Mucosa of descending colon (tissue), 3 donors: ENCODE measurements around the gene FCHSD2. TPM values are rescaled to one million over a fixed set of nuclear protein-coding genes. Genes with fewer than 3 reads are reported as not detected.

ENCODE experiments used
- ATAC-seq: fragments of 200-7000 bp; cut with Tn5 transposase; one replicate; pipeline ENCODE4 v1.9.1; 2020; ENCODE audit warnings: mild to moderate bottlenecking, moderate library complexity
- DNase-seq, 3 donors: peaks; one replicate each; pipeline ENCODE4 v3.0.0-alpha.2; 2020
- H3K36me3 ChIP-seq: fragments of 200-600 bp; one replicate; pipeline ENCODE4 v1.8.0; 2021; ENCODE audit warnings: low read depth, mild to moderate bottlenecking
- H3K4me1 ChIP-seq: fragments of 200-600 bp; one replicate; pipeline ENCODE4 v1.8.0; 2021; ENCODE audit warnings: low read depth, mild to moderate bottlenecking
- H3K4me3 ChIP-seq: fragments of 200-600 bp; one replicate; pipeline ENCODE4 v1.8.0; 2021; ENCODE audit warnings: mild to moderate bottlenecking
- H3K9me3 ChIP-seq: fragments of 200-600 bp; one replicate; pipeline ENCODE4 v1.8.0; 2021; ENCODE audit warnings: mild to moderate bottlenecking
- CTCF ChIP-seq: fragments of 200-600 bp; IDR thresholded peaks from one replicate; pipeline ENCODE4 v1.8.0; 2022; ENCODE audit warnings: antibody characterized with exemption, mild to moderate bottlenecking
- intact Hi-C, 2 donors: fragments of 100-400 bp; cut with DNase I in 1 of 2; cut with micrococcal nuclease in 1 of 2; formaldehyde crosslinking; loops; one replicate each; pipeline versions ENCODE4 v1.11.0 to v1.11.1; 2022; cut with DNase I, micrococcal nuclease
- total RNA-seq, 3 donors: library from RNA; stranded (reverse); fragmentation: NEBNext Ultra II Directional in 2 of 3; extraction: Animal tissue kit (Norgen Biotek cat#: 25700) in 2 of 3; gene quantifications; one replicate each; pipeline versions ENCODE4 v1.2.1 to v1.2.4, GENCODE V29; 2021 to 2023
- donor health status: DM: no; HTN: no; CAD: no; lungs with moderate emphysema.
- donor health status: DM: no; HTN: no; CAD: no.
- donor health status: DM: no; HTN: yes; CAD: no.

FCHSD2 gene
- total RNA-seq, 3 donors from 2014 or later: 15.7 to 41.6 (median 21.6) TPM

DNA sequence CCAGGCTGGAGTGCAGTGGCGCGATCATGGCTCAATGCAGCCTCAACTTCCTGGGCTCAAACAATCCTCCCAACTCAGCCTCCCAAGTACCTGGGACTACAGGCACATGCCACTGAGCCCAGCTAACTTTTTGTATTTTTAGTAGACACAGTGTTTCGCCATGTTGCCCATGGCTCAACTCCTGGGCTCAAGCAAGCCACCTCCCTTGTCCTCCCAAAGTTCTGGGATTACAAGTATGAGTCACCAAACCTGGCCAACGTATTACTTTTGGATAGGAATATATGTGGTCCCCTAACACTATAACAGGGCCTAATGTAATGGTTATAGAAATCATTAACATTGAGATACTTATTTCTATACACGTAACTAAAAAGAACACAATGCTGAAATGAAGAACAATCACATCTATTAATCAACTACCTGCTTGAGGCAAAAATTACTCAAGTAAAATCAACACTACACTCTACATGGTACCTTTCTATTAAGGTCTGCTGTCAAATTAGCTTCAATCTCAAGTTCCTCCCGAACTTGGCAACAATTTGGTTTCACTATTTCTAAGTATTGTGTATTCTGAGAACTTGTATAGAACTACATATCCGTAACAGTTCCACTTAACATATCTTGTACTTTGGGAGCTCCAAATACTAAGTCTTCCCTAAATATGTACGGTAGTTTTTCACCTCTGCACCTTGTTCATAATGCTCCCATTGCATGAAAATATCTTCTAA, 124.9 kb downstream of the FCHSD2 start:
- intact Hi-C loops: no loop called here
- no peak for TF ChIP-seq CTCF
- DNase-seq: no peak
- H3K4me1 ChIP-seq: no peaks in the 10 kb centered on the region
- H3K9me3 ChIP-seq: no peaks in the 10 kb centered on the region
- no peaks in the 10 kb centered on the region for H3K36me3 ChIP-seq
- H3K4me3 ChIP-seq: no peak overlapping the region
- ATAC-seq: no peak

- Histone ChIP-seq H3K9me3 (peaks cover 17% of the 10 kb centered on the region), H3K36me3 (no peaks in the 10 kb centered on the region), H3K4me3 (no peak overlapping the region), H3K4me1 (no peaks in the 10 kb centered on the region)
- intact Hi-C loops: no loop called here
- no peak for TF ChIP-seq CTCF
- ATAC-seq (no peak), DNase-seq (no peak)
Measured at GRCh38 chr11:73013021-73013420, 129.1 kb downstream of the FCHSD2 start.

GRCh38 chr11:73012121-73012863, 129.8 kb downstream of the FCHSD2 start:
- Histone ChIP-seq H3K9me3 (peaks cover 17% of the 10 kb centered on the region), H3K4me3 (no peak overlapping the region), H3K36me3 (no peaks in the 10 kb centered on the region), H3K4me1 (no peaks in the 10 kb centered on the region)
- DNase-seq (no peak), ATAC-seq (no peak)
- intact Hi-C loops: no loop called here
- TF ChIP-seq CTCF: no peak

GRCh38 chr11:73011126-73011817, 130.8 kb downstream of the FCHSD2 start:
- Histone ChIP-seq H3K9me3 (peaks cover 17% of the 10 kb centered on the region), H3K4me3 (no peak overlapping the region), H3K36me3 (no peaks in the 10 kb centered on the region), H3K4me1 (no peaks in the 10 kb centered on the region)
- intact Hi-C loops: no loop called here
- no peak for DNase-seq
- no peak for ATAC-seq
- TF ChIP-seq CTCF: no peak

GRCh38 chr11:73009972-73010371, 132.1 kb downstream of the FCHSD2 start:
- intact Hi-C loops: no loop called here
- DNase-seq (no peak), ATAC-seq (no peak)
- Histone ChIP-seq H3K36me3 (no peaks in the 10 kb centered on the region), H3K4me1 (no peaks in the 10 kb centered on the region), H3K9me3 (peaks cover 17% of the 10 kb centered on the region), H3K4me3 (no peak overlapping the region)
- TF ChIP-seq CTCF: no peak
